Measurements from ENCODE around the gene COL23A1.
"Not testable (repeated sequence)": the region's sequence is repeated elsewhere in the genome, so short reads cannot be mapped to it uniquely, and the experiment has no call there.

The COL23A1 gene

DNA sequence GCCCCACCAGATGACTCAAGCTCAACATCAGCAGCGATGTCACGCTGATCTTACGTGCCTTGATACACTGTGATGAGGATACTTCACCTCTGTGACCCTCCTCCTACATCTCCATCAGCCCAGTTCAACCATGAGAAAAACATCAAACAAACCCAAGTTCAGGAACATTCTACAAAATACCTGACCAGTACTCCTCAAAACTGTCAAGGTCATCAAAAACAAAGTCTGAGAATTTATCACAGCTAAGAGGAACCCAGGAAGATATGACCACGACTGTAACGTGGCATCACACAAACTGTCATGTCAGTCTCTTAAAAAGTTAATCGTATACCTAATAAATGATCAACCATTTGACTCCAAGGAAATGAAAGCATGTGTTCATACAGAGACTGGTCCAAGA is 90.8 kb downstream of the COL23A1 start:
- DNase-seq: no peak

DNA sequence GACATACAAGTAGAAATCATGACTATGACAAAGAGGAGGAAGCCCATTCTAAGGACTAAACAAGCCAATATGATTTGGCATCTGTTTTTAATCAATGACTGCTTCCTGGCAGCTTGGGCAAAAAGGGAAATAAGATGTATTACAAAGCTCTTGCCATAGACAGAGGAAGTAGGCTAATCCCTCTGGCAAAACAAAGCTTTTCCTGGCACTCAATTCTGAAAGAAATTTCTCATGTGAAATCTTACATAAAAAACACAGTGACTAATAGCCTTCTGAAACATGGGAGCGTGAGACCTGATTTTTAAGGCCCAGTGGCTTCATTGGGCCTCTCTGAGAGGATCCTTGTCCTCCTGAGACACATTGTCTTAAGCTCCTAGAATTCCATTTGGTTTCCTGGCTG is 93.6 kb downstream of the COL23A1 start:
- DNase-seq: no peak

DNA sequence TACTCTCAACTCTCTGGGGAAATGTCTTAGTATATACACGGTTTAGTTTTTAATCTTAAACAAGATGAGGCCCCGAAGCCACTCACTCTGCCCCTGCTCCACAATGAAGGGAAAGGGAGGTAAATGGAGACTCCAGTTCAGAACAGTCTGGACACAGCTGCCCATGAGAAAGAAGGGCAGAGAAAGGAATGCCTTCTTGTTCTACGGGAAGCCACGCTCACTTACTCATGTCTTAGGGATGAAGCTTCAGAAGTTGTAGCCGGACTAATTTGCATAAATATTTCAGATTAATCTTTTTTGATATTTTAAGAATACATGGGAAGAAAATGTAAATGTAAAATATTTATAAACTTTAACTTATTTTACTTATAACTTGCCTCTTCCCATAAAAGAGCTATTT is 94.0 kb downstream of the COL23A1 start:
- no peak for DNase-seq

DNA sequence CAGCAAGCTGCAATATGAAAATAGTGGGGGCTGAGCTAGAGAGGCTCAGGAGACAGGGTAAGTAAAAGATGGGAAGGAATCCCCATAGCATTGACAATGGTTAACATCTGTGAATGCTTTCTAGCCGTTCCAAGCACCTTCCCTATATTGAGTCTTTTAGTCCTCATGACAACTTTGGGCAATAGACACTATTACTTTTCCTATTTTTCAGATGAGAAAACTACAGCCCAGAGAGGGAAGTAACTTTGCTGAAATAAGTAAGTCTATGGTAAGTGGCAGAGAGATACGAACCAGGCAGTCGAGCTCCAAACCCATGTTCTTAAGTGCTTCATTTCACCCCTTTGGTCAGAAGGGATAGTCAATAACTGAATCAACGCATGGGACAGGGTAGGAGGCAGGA is 94.5 kb downstream of the COL23A1 start:
- DNase-seq: no peak

DNA sequence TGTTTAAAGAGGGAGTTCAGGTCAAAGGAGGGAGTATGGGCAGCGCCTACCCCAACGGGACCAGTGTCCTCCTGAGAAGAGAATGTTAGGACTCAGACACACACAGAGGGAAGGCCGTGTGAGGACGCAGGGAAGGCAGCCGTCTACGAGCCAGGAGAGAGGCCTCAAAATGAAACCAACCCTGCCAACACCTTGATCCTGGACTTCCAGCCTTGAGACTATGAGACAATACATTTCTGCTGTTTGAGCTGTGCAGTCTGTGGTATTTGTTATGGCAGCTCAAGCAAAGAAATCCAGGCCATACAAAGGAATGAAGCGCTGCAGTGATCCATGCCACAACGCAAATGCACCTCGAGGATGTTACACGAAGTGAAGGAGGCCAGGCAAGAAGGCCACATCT is 97.9 kb downstream of the COL23A1 start:
- no peak for DNase-seq

GRCh38 chr5:178490935-178491652 is 99.1 kb downstream of the COL23A1 start:
- DNase-seq: no peak

DNA sequence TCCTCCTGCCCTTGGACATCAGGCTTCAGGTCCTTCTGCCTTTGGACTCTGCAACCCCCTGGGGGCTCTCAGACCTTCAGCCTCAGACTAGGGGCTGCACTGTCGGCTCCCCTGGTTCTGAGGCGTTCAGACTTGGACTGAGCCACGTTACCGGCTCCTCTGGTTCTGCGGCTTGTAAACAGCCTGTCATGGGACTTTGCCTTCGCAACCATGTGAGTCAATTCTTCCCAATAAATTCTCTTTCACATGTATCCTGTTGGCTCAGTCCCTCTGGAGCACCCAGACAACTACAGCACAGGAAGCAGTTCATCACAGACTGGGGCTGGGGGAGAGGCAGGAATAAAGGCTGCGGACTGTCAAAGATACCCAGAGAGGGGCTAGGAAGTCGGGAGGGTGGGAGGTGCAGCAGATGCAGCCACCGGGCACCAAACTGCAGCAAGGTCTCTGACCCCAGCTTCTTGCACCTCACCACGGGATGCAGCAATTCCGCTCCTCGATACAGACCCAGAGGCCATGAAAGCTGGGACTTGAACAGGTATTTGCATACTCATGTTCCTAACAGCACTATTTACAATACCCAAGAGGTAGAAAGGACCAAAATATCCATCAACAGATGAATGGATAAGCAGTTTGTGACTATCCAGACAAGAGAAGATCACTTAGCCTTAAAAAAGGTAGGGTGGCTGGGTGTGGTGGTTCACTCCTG is 100.8 kb downstream of the COL23A1 start:
- no peak for DNase-seq

- DNase-seq: no peak
These were observed 101.5 kb downstream of the COL23A1 start for GRCh38 chr5:178488696-178489095.

DNA sequence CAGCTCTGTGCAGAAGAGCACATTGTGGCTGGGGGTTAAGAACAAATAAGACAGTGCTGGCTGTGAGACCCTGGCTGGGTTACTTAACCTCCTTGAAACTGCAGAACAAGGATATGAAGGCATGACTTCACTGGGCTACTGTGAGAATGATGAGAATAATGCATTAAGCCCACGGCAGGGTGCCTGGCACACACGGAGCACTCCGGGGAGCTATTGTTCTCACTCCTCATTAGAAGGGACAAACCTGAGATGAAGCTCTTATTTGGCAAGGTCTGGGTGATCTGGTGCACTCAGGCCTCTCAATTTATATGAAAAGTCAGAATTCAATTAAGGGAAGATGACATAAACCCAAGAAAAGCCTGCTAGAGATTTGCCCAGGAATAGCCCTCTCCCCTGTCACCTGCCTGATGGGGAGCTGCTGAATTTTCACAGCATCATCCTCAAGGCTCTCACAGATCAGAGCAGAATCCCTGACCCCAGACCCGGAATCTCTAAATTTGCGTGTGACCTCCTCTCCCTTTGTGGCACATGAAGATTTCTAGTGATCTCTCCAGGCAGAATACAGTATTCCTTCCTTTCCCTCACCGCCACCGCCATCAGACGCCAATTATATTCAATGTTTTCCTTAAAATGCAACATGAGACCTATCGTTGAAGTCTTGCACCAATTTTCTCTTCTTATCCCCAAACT is 102.1 kb downstream of the COL23A1 start:
- DNase-seq: no peak

- not testable (repeated sequence) for DNase-seq
These were observed 103.2 kb downstream of the COL23A1 start for GRCh38 chr5:178486878-178487512.

DNA sequence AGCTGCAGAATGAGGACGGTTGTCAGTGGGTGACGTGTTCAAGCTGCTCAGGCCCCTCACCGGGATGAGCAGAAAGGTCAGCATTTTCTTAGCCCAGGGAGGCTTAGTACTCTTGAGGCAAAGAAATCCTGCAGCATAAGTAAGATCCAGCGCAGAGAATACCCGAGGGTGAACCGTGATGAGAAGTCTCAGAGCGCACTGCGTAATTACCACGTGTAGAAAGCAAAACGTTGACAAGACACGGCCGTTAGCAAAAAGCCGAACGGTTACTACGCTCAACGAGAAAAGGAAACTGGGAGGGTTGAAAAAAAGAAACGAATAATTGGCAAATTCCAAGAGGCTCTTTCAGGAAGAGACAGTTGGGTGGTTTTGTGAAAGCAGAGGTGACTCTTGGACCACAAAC is 104.0 kb downstream of the COL23A1 start:
- no peak for DNase-seq

DNA sequence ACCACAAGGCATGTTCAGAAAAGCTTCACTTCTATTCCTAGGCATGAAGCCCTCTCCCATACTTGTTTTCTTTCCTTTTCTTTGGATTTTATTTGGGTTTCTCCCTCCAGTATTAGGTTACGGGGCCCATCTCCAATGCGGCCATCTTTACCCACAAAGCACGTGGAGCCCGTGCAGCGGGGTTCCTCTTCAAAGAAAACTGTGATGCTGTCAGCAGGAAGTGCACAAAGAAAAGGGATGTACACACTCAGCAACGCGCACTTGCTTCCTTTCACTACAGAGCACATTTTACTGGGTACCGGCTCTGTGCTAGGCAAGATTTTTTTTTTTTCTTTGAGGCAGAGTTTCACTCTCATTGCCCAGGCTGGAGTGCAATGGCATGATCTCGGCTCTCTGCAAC is 106.6 kb downstream of the COL23A1 start:
- no peak for DNase-seq

DNA sequence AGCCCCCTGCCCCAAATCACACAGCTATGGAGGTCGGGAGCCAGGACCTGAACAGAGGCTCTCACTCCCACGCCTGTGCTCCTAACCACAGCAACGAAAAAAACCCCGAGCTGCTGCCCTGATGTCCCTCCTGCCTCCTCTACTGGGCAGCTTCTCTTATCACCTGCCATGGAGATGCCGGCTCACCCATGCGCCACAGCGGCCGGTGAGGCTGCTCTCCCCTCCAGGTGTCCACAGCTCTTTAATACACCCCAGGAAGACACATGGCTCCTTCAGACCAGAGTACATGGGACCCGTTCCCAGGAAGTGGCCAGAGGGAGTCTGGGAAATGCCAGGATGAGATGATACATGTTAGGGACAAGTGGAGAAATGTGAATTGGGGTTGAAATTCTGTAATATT is 110.9 kb downstream of the COL23A1 start:
- no peak for DNase-seq

DNA sequence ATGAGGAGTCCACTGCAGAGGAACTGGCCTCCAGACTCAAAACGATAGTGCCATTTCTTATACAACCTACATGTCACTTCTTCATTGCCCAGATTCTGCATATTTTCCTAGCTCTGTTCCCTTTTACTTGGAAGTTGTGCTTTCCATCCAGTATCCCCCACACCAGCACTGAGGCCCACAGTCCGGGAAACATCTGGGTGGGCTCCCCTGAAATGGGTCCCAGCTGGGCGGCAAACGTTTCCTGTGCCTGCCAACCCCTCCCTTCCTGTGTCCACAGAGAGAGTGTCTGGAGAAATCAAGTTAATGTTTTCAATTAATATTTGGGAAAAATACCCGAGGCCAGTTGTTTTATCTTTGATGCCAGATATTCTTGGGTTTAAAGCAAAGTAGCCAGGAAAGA is 111.8 kb downstream of the COL23A1 start:
- no peak for DNase-seq

GRCh38 chr5:178477802-178478201 is 112.4 kb downstream of the COL23A1 start:
- DNase-seq: no peak

DNA sequence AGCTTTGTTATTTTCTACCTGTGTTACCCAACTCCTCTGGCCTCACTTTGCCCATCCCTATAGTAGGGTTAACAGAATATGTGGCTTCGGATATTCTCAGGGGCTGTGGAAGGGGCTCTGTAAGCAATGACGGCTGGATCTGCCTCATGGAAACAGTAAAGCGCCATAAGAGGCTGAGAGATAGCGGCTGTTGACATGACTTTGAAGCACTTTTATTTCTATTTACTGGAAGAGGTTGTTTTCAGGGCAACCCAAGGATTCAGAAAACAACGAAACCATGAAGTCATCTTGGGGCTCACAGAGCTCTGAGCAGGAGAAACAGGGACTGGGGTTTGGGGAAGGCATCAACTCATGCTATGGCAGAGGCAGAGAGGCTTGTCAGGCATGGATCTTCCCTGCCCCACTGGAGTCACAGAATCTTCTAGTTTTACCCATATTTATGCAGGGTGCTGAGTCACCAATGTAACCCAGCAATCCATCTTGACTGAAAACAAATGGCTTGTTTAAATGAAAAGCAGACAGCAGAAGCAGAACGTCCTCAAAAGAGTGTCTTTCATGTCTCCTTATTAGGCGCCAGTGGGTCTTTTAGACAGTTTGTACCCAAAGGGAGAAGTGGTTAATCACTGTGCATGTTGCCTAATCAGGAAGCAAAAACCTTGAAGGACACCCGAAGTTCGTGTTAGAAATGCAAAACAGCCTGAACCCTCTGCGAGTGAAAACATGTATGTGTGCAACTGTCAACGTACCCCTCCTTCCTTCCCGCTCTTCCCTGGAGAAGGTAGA is 113.0 kb downstream of the COL23A1 start:
- no peak for DNase-seq

- DNase-seq: no peak
These were observed 113.7 kb downstream of the COL23A1 start for GRCh38 chr5:178476531-178476930.

- no peak for DNase-seq
These were observed 114.8 kb downstream of the COL23A1 start for GRCh38 chr5:178475422-178475821.

DNA sequence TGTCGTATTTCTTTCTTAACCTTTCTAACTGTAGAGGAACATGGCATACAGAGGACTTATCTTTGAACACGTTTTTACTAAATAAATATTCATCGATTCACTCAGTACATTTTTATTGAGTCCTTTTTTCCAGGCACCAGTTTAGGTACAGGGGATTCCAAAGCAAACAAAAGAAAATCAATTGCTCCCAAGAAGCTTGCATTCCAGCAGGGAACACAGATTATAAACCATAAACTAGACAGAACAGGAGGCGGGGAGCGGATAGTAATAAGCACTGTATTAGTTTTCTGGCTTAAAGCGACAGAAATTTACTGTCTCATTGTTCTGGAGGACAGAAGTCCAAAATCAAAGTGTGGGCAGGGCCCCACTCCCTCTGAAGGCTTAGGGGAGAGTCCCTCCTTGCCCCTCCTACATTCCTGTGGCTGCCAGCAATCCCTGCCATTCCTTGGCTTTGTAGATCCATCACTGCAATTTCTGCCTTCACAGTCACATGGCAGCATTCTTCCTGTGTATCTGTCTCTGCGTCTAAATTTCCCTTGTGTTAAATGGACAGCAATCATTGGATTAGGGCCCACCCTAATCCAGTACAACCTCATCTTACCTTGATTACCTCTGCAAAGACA is 115.5 kb downstream of the COL23A1 start:
- no peak for DNase-seq

DNA sequence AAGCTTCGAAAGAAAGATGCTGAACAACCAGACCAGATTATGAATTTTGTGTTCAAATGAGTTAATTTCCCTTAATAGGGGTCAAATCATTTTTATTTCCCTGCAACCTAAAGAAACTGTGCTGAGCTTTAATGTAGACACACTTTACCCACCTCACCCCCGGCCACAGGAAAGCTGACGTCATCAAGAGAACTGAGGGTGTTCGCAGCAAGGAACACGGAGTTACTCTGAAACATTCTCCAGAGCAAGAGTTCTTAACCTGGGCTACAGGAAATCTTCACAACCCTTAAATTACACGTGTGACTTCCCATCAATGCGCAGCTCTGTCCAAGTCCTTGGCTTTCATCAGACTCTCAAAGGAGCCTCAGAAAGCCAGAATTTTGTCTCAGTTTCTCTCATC is 116.3 kb downstream of the COL23A1 start:
- DNase-seq: no peak

DNA sequence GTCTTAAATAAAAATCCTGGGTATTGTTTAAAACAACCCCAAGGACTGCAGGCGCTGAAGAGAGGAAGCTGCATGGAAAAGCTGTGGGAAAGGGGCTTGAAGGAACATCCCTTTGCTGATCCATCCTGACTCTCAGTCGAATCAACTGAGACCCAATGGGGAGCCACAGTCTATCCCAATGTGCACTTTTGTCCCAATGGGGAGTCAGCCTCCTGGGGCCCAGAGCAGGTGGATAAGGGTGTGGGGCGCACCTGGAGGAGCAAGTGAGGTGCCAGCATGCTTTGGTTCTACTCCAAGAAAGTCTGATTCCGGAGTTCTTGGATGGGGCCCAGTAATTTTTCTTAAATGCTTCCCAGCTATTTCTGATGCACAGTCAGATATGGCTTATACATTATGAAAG is 118.1 kb downstream of the COL23A1 start:
- no peak for DNase-seq

DNA sequence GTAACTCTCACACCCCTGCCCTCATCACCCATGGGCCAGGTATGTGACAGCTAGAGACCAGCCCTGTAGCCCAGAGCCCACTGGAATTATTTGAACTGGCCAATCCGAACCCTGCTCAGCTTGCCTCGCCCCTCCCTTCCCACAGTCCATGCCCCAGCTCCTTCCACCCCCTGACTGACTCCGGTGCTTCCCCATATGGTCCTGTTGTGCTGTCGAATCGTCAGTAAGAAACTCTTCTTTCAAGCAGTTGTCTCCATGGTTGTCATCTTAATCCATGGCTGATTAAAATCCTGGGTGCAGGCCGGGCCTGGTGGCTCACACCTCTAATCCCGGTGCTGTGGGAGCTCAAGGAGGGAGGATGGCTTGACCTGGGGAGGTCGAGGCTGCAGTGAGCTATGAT is 118.5 kb downstream of the COL23A1 start:
- DNase-seq: no peak

- DNase-seq: no peak
These were observed 119.5 kb downstream of the COL23A1 start for GRCh38 chr5:178470760-178471025.

Measured in NCI-H2107 (cell line).